OCI-LY1 (cell line): Measurements from ENCODE around the gene BLTP3A.

Source experiments
- EZH2 ChIP-seq: fragments of 200-600 bp; sonication (generic), shearing (Covaris generic); IDR thresholded peaks from 2 replicates; pipeline ENCODE4 v1.8.0; 2017; ENCODE audit warnings: borderline replicate concordance, mixed run types, mild to moderate bottlenecking, antibody characterized with exemption, low read length, moderate library complexity, mixed read lengths
- TF ChIP-seq, protein P1 (sequence below): fragments of 200-600 bp; sonication (generic), shearing (Covaris generic); IDR thresholded peaks from 2 replicates; pipeline ENCODE4 v1.5.1; 2017; ENCODE audit warnings: mild to moderate bottlenecking, antibody characterized with exemption, low read length, moderate library complexity, mixed read lengths

DNA sequence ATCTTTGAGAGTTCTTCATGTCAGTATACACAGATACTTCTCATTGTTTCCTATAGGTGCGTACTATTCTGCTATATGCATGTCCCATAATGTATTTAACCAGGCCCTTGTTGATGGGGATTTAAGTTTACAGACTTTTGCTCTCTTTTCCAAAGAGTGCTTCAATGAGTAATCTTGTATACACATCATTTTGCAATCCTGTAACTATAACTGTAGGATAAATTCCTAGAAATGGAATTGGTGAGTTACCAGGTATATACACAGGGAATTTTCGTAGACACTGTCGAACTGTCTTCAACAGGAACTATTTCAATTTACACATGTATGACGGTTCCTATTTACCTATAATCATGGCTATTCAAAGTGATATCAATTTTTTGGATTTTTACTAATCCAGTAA is 49.8 kb upstream of the BLTP3A start:
- TF ChIP-seq, protein P1, sequence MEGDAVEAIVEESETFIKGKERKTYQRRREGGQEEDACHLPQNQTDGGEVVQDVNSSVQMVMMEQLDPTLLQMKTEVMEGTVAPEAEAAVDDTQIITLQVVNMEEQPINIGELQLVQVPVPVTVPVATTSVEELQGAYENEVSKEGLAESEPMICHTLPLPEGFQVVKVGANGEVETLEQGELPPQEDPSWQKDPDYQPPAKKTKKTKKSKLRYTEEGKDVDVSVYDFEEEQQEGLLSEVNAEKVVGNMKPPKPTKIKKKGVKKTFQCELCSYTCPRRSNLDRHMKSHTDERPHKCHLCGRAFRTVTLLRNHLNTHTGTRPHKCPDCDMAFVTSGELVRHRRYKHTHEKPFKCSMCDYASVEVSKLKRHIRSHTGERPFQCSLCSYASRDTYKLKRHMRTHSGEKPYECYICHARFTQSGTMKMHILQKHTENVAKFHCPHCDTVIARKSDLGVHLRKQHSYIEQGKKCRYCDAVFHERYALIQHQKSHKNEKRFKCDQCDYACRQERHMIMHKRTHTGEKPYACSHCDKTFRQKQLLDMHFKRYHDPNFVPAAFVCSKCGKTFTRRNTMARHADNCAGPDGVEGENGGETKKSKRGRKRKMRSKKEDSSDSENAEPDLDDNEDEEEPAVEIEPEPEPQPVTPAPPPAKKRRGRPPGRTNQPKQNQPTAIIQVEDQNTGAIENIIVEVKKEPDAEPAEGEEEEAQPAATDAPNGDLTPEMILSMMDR: no peak
- no peak for TF ChIP-seq EZH2
